ENCODE data around the gene ADGRB3.

Gene ADGRB3

DNA sequence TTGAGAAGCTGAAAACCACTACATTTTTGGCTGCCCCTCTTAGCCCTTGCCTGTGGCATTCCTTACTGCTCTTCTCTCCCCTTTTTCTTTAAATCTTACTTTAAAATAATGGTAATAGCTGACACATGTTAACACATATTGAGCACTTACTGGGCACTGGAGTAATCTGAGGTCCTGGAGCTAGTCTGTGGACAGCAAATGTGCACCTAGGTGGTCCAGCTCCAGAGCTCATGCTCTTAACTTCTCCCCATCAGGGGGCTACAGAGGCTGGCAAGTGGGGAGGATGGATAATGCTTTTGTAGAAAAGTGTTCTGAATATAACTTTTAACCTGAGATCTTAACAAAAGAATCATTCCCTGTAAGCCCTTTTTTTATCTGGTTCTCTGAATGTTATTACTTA, 74.8 kb downstream of the ADGRB3 start:
- Mint-ChIP-seq H3K9me3 (no peaks in the 10 kb centered on the region), H3K27me3 (ENCODE audit: low read depth, poor library complexity) (no peaks in the 10 kb centered on the region), H3K36me3 (ENCODE audit: low read depth) (no peaks in the 10 kb centered on the region), H3K4me3 (no peak overlapping the region), H3K4me1 (no peaks in the 10 kb centered on the region), H3K27ac (no peak overlapping the region)
- DNase-seq: no peak
- TF ChIP-seq, protein P1, sequence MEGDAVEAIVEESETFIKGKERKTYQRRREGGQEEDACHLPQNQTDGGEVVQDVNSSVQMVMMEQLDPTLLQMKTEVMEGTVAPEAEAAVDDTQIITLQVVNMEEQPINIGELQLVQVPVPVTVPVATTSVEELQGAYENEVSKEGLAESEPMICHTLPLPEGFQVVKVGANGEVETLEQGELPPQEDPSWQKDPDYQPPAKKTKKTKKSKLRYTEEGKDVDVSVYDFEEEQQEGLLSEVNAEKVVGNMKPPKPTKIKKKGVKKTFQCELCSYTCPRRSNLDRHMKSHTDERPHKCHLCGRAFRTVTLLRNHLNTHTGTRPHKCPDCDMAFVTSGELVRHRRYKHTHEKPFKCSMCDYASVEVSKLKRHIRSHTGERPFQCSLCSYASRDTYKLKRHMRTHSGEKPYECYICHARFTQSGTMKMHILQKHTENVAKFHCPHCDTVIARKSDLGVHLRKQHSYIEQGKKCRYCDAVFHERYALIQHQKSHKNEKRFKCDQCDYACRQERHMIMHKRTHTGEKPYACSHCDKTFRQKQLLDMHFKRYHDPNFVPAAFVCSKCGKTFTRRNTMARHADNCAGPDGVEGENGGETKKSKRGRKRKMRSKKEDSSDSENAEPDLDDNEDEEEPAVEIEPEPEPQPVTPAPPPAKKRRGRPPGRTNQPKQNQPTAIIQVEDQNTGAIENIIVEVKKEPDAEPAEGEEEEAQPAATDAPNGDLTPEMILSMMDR (IDR thresholded peaks at IDR 0.05): no peak

DNA sequence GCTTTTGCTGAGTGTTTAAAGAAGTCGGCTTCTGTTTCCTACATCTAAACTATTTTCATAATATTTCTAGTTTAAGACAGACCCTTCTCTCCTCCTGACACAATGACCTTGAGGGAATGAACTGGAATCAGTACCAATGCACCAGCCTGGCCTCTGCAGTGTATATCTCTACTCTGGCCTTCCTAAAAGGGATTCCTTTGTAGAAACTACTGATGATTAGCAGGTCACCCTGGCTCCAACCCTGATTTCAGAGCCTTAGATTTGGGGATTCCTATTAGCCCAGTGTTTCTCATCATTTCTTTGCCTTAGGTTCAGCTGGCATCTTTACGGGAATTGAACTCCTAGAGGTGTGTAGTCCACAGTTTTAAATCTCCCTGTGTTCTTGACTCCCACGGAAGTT, 75.4 kb downstream of the ADGRB3 start:
- Mint-ChIP-seq H3K9me3 (no peaks in the 10 kb centered on the region), H3K4me1 (no peaks in the 10 kb centered on the region), H3K36me3 (ENCODE audit: low read depth) (no peaks in the 10 kb centered on the region), H3K4me3 (no peak overlapping the region), H3K27ac (no peak overlapping the region), H3K27me3 (ENCODE audit: low read depth, poor library complexity) (no peaks in the 10 kb centered on the region)
- no peak for DNase-seq
- TF ChIP-seq, protein P1 (IDR thresholded peaks at IDR 0.05): no peak

DNA sequence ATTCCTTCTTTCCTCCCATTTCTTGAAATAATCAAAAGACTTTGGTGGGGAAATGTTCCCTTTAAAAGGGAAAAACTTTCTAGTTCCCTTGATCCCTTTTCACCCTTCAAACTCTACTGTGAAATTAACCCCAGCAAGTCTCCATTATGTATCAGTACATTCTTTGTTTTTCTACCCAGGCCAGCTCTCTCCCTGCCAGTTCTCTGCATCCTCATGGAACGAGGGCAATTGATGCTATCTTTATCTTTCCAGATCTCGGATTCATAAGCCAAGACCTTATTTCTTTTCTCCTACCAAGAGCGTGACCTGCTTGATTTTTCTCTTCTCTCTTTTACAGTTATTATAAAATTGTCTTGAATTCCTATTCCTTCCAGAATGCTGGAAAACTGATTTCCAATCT, 75.8 kb downstream of the ADGRB3 start:
- H3K27me3 Mint-ChIP-seq (ENCODE audit: low read depth, poor library complexity): no peaks in the 10 kb centered on the region
- H3K27ac Mint-ChIP-seq: no peak overlapping the region

DNA sequence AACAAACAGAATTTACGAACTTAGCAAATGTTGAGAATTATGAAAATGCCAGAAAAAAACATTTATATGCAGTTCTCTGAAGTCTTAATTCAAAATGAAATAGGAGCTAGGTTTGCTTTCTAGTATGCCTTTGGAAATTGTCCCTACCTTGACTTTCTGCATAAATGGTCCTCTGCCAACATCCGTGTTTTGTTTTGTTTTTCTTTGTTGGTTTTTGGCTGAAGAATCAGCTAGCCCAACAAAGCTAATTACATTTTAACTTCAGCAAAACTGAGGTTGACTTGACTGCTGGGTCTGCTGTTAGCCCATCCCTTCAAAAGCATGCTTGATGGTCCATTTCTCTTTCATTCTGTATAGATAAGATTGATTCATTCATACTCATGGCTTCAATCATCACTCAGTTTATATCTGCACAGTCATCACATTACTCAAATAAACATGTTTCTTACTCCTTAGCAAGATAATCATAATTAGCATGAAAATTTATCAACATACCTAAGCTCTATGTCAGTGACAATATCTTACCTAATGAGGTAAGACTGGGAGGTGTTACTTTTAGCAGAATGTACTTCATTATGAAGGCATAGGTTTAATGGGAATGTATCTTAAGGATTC, 76.4 kb downstream of the ADGRB3 start:
- Mint-ChIP-seq H3K9me3 (no peaks in the 10 kb centered on the region), H3K4me3 (no peak overlapping the region), H3K27ac (no peak overlapping the region), H3K27me3 (ENCODE audit: low read depth, poor library complexity) (no peaks in the 10 kb centered on the region), H3K4me1 (no peaks in the 10 kb centered on the region), H3K36me3 (ENCODE audit: low read depth) (no peaks in the 10 kb centered on the region)
- TF ChIP-seq, protein P1 (IDR thresholded peaks at IDR 0.05): no peak
- no peak for DNase-seq

More for the DNA sequence above, 75.8 kb downstream of the ADGRB3 start:
- no peak overlapping the region for H3K4me3 Mint-ChIP-seq
- TF ChIP-seq, protein P1 (IDR thresholded peaks at IDR 0.05): no peak
- DNase-seq: no peak
- no peaks in the 10 kb centered on the region for H3K9me3 Mint-ChIP-seq
- no peaks in the 10 kb centered on the region for H3K4me1 Mint-ChIP-seq
- no peaks in the 10 kb centered on the region for H3K36me3 Mint-ChIP-seq (ENCODE audit: low read depth)

DNA sequence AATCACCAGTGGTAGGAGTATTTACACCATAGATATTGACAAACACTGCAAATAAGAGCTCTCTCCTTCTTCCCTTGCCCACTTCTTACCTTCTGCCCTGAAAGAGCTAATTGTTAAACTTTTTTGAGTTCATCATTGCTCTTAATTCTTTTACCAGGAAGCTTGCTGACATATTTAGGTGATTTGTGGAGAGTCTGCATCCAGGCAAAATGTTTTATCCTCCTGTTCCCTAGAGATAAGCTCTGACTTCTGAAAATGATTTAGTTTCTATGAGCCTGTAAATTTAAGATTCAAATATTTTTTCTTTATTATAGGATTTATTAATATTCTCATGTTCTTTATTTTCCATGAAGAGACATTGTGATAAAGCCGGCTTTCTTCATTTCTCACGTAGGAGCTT, 81.5 kb downstream of the ADGRB3 start:
- H3K27me3 Mint-ChIP-seq (ENCODE audit: low read depth, poor library complexity): no peaks in the 10 kb centered on the region
- TF ChIP-seq, protein P1 (IDR thresholded peaks at IDR 0.05): no peak
- no peak for DNase-seq
- no peak overlapping the region for H3K4me3 Mint-ChIP-seq
- no peaks in the 10 kb centered on the region for H3K36me3 Mint-ChIP-seq (ENCODE audit: low read depth)
- no peaks in the 10 kb centered on the region for H3K4me1 Mint-ChIP-seq
- H3K27ac Mint-ChIP-seq: no peak overlapping the region
- no peaks in the 10 kb centered on the region for H3K9me3 Mint-ChIP-seq

DNA sequence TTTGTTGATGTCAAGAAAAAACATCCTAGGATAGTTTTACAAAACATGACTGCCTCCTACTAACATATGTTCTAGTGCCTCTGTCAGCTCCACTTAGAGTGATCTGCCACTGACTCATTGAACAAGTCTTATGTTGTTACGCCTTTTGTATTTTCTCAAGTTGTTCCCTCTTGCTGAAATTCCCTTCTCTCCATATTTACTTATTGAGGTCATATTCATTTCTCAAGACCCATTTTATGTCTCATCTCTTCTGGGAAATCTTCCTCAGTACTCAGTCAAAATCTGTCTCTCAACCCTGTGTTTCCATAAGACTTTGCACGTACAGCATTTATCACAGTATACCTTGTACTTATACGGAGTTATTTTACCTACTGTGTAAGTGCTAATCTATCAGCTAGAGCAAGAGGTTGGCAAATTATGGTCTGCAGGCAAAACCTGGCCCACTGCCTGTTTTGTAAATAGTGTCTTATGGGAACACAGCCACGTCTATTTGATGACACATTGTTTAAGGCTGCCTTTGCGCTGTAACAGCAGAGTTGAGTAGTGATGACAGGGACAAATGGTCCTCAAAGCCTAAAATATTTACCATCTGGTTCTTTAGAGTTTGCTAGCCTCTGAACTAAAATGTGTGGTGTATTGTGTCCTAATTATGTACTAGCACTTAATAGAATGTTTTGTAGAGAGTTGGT, 83.4 kb downstream of the ADGRB3 start:
- H3K27me3 Mint-ChIP-seq (ENCODE audit: low read depth, poor library complexity): no peaks in the 10 kb centered on the region
- TF ChIP-seq, protein P1 (IDR thresholded peaks at IDR 0.05): no peak
- no peaks in the 10 kb centered on the region for H3K4me1 Mint-ChIP-seq
- no peak for DNase-seq
- H3K36me3 Mint-ChIP-seq (ENCODE audit: low read depth): no peaks in the 10 kb centered on the region
- H3K9me3 Mint-ChIP-seq: no peaks in the 10 kb centered on the region
- no peak overlapping the region for H3K27ac Mint-ChIP-seq
- no peak overlapping the region for H3K4me3 Mint-ChIP-seq
